Activated naive CD8-positive, alpha-beta T cell treated with anti-CD3 and anti-CD28 coated beads for 36 hours (primary cell): ENCODE measurements around the gene CROCC2. TPM values are rescaled to one million over a fixed set of nuclear protein-coding genes. Genes with fewer than 3 reads are reported as not detected.

Source experiments
- DNase-seq: peaks from one replicate; pipeline ENCODE4 v3.0.0; 2021
- H3K27ac Mint-ChIP-seq: one replicate; pipeline ENCODE4 v1.8.0; 2022; ENCODE audit warnings: mild to moderate bottlenecking, moderate library complexity, mixed read lengths
- H3K27me3 Mint-ChIP-seq: one replicate; pipeline ENCODE4 v1.8.0; 2022; ENCODE audit warnings: mild to moderate bottlenecking, mixed read lengths
- H3K36me3 Mint-ChIP-seq: one replicate; pipeline ENCODE4 v1.8.0; 2021; ENCODE audit warnings: mild to moderate bottlenecking, mixed read lengths
- H3K4me1 Mint-ChIP-seq: one replicate; pipeline ENCODE4 v1.8.0; 2021; ENCODE audit warnings: mixed read lengths
- H3K4me3 Mint-ChIP-seq: one replicate; pipeline ENCODE4 v1.8.0; 2022; ENCODE audit warnings: mild to moderate bottlenecking, moderate library complexity, mixed read lengths
- H3K9me3 Mint-ChIP-seq: one replicate; pipeline ENCODE4 v1.8.0; 2022; ENCODE audit warnings: mixed read lengths
- total RNA-seq, 2 experiments: library from RNA; stranded (reverse); gene quantifications; one replicate each; pipeline ENCODE4 v1.2.3, GENCODE V29; 2021

CROCC2 gene
- total RNA-seq, 2 experiments from 2014 or later = not detected

DNA sequence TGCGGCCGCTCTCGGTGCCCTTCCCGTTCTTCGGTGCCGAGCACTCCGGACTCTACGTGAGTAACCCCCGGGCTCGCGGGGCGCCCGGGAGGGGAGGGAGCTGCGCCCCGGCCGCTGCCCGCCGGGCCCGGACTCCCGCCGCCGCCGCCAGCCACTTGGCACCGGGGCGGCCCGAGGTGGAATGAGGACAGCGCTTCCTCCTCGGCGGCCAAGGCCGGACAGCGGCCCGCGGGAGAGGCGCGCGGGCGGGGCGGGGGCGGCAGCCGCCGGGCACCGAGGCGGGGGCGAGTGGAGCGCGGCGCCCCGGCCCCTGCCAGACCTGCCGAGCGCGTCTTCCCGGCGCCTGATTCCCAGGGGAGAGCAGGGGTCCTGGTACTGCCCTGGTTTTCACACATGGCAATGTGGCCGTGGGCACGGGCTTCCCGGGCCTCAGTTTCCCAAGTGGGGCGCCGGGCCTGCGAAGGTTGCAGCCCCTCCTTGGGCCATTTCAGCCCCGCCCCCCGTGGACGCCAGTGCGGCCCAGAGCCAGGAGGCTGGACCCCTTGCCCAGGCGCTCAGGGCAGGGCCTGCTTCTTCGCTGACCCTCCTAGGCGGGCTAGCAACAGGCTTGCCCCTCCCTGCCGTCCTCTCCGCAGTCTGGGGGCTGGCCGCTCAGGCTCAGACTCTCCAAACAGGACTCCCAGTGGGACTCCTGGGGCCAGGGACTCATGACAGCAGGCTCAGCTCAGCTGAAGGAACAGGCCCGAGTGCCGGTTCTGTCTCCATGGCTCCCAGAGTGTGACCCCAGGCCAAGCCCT is 93.1 kb downstream of the CROCC2 start:
- Mint-ChIP-seq H3K9me3 (peaks cover 7% of the 10 kb centered on the region), H3K36me3 (peaks cover 12% of the 10 kb centered on the region), H3K4me3 (peak overlapping the region; percentile 55), H3K4me1 (peaks cover 16% of the 10 kb centered on the region), H3K27ac (no peak overlapping the region), H3K27me3 (peaks cover 8% of the 10 kb centered on the region)
- no peak for DNase-seq

DNA sequence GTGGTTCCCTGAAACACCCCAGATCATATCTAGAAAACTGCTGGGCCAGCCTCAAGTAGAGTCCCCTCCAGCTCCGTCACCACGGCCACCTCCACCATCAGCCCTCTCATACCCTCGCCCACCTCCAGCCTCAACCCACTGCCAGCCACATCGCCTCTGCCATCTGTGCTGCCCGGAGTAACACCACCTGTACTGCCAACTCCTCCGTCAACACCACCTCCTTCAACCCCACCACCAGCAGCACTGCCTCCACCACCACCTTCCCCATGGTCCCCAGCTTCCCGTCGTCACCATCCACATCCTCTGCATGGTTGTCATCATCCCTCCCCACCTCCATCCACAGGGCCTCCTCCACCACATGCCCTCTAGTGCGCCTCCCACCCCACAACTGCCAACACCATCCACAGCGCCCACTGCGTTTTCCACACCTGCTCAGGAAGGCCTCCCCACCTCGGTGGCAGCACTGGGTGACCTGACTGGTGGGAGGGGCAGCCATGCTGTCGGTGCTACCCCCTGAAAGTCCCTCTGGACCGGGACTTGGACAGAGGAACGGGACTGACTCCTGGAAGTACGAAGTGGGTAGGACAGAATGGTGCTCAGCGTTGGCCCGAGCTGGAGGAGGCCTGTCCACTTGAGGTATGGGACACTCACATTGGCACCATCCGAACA is 93.9 kb downstream of the CROCC2 start:
- Mint-ChIP-seq H3K4me1 (peaks cover 16% of the 10 kb centered on the region), H3K27me3 (peaks cover 8% of the 10 kb centered on the region), H3K36me3 (peaks cover 12% of the 10 kb centered on the region), H3K4me3 (peak overlapping the region; percentile 35), H3K9me3 (peaks cover 7% of the 10 kb centered on the region), H3K27ac (no peak overlapping the region)
- DNase-seq = no peak

GRCh38 chr2:241000831-241001321 is 94.7 kb downstream of the CROCC2 start:
- peaks cover 8% of the 10 kb centered on the region for H3K27me3 Mint-ChIP-seq
- peaks cover 20% of the 10 kb centered on the region for H3K36me3 Mint-ChIP-seq
- H3K4me1 Mint-ChIP-seq = peaks cover 16% of the 10 kb centered on the region
- no peak for DNase-seq
- H3K27ac Mint-ChIP-seq = no peak overlapping the region
- peaks cover 14% of the 10 kb centered on the region for H3K9me3 Mint-ChIP-seq
- H3K4me3 Mint-ChIP-seq = no peak overlapping the region

GRCh38 chr2:241001413-241002274 is 95.5 kb downstream of the CROCC2 start:
- Mint-ChIP-seq H3K36me3 (peaks cover 22% of the 10 kb centered on the region), H3K4me3 (no peak overlapping the region), H3K27ac (no peak overlapping the region), H3K9me3 (peaks cover 18% of the 10 kb centered on the region), H3K27me3 (peaks cover 8% of the 10 kb centered on the region), H3K4me1 (peaks cover 21% of the 10 kb centered on the region)
- no peak for DNase-seq

DNA sequence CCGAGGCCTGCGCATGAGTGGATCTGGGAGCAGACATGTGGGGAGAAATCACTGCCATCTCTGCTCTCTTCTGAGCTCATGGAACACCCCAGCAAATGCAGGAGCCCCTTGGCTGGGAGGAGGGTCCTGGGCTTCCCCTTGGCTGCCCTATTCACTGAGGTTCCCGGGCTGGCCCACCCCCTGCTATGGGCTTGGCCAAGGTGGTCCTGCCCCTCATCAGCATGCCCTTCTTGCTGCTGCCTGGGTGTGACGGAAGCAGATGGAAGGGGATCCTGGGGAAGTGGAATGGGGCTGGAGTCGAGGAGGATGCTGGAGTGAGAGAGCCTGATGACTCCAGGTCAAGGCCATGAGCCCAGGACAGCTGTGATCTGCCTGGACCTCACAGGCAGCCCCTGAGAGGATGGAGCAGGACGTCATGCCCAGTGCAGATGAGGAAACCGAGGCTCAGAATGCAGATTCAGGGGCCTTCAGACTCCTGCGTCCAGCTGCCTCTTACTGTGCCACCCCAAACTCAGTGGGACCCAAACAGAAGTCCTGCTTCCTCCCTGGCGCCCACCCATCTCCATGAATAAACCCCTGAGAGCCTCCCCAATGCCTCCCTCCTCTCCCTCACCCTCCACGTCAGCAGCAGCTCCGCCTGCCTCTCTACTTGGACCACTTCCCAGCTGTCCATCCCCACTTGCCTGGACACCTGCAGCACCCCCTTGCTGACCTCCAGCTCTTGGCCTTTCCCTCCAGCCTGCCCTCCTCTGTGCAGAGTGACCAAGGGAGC is 96.3 kb downstream of the CROCC2 start:
- no peak overlapping the region for H3K4me3 Mint-ChIP-seq
- DNase-seq = no peak
- peaks cover 18% of the 10 kb centered on the region for H3K9me3 Mint-ChIP-seq

DNA sequence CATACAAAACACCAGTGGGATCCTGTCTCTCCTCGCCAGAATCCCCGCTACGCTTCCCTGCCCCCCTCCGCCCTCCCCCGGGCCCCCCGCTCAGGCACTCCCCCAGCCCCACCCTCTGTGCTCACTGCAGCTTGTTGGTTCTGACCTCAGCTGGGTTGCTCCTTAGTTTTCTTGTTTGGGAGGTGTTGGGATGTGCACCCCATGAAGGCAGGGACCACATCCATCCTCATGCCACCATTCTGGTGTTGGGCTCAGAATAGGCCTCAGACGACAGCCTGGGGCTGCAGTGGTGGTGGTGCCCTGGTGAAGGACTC is 96.9 kb downstream of the CROCC2 start:
- no peak overlapping the region for H3K27ac Mint-ChIP-seq
- H3K36me3 Mint-ChIP-seq = peaks cover 22% of the 10 kb centered on the region
- H3K4me1 Mint-ChIP-seq = peaks cover 26% of the 10 kb centered on the region
- H3K27me3 Mint-ChIP-seq = peaks cover 8% of the 10 kb centered on the region
- H3K4me3 Mint-ChIP-seq = no peak overlapping the region
- peaks cover 18% of the 10 kb centered on the region for H3K9me3 Mint-ChIP-seq
- no peak for DNase-seq

More for the DNA sequence above, 96.3 kb downstream of the CROCC2 start:
- no peak overlapping the region for H3K27ac Mint-ChIP-seq
- H3K4me1 Mint-ChIP-seq = peaks cover 25% of the 10 kb centered on the region
- H3K36me3 Mint-ChIP-seq = peaks cover 22% of the 10 kb centered on the region
- peaks cover 8% of the 10 kb centered on the region for H3K27me3 Mint-ChIP-seq

GRCh38 chr2:241003369-241003768 is 97.2 kb downstream of the CROCC2 start:
- H3K4me3 Mint-ChIP-seq = no peak overlapping the region
- no peak for DNase-seq
- H3K36me3 Mint-ChIP-seq = peaks cover 22% of the 10 kb centered on the region
- H3K9me3 Mint-ChIP-seq = peaks cover 18% of the 10 kb centered on the region
- peaks cover 8% of the 10 kb centered on the region for H3K27me3 Mint-ChIP-seq
- H3K4me1 Mint-ChIP-seq = peaks cover 26% of the 10 kb centered on the region
- H3K27ac Mint-ChIP-seq = no peak overlapping the region

DNA sequence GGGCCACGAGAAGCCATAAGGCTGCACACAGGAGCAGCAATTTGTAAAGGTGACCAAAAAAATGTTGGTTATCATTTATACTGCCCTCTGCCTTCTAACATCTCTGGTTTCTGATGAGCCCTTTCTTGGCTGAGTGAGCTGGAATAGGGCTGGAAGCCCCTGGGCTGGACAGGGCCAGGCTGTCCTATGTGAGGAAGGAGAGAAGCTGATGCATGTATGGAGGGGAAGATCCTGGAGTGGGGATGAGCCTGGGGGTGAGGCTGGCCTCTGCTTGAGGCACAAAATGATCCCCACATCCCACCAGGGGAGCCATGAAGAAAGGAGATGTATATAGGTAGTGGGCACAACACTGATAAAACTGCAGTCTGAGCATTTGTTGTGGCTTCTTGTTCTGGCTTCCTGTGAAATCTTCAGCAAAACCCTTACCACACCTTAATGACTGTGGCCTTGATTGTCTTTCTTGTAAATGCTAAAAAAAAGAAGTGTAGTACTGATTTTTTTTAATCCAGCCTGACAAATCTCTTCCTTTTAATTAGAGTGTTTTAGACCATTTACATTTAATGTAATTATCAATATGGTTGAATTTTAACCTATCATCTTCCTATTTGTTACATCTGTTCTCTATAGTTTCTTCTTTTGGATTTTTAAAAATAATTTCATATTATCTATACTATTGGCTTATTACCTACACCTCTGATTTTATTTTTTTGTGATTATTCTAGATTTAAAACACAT is 97.9 kb downstream of the CROCC2 start:
- Mint-ChIP-seq H3K4me1 (peaks cover 29% of the 10 kb centered on the region), H3K9me3 (peaks cover 18% of the 10 kb centered on the region), H3K4me3 (no peak overlapping the region), H3K27me3 (peaks cover 8% of the 10 kb centered on the region), H3K27ac (no peak overlapping the region), H3K36me3 (peaks cover 22% of the 10 kb centered on the region)
- DNase-seq = no peak

DNA sequence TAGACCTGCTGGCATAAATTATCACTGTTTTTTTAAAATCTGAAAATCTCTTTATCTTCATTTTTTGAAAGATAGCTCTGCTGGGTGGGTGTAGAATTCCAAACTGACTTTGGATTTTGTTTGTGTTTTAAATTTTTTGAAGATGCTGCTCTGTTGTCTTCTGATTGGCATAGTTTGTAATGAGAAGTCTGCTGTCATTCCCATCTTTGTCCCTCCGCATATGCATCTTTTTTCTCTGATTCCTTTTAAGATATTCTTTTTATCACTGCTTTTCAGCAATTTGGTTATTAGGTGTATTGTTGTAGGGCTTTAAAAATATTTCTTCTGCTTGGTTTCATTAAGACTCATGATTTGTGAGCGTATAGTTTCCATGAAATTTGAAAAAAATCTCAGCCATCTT is 99.4 kb downstream of the CROCC2 start:
- Mint-ChIP-seq H3K4me1 (peaks cover 36% of the 10 kb centered on the region), H3K36me3 (peaks cover 22% of the 10 kb centered on the region), H3K4me3 (no peak overlapping the region), H3K9me3 (peaks cover 18% of the 10 kb centered on the region), H3K27me3 (no peaks in the 10 kb centered on the region), H3K27ac (no peak overlapping the region)
- no peak for DNase-seq

- Mint-ChIP-seq H3K27me3 (no peaks in the 10 kb centered on the region), H3K36me3 (peaks cover 22% of the 10 kb centered on the region), H3K4me1 (peaks cover 33% of the 10 kb centered on the region), H3K9me3 (peaks cover 18% of the 10 kb centered on the region), H3K4me3 (no peak overlapping the region), H3K27ac (no peak overlapping the region)
- DNase-seq = no peak
Observed at GRCh38 chr2:241006412-241006811, 100.3 kb downstream of the CROCC2 start.

DNA sequence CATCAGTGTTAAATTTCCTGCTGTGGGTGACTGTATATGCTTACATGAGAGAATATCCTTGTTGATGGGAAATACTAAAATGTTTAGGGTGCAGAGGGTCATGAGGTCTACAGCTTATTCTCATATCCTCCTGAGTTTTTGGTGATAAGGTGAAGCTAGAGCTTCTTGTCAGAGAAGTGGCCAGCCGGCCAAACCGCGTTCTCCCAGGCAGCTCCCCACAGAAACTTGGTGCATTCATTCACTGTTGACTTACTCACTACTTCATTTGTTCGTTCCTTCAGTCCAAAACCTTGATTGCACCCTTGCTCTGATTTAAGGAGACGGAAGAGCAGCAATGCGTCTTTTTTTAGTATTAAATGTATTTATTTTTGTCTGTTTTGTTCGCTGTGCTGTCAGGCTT is 101.0 kb downstream of the CROCC2 start:
- Mint-ChIP-seq H3K4me3 (no peak overlapping the region), H3K36me3 (peaks cover 22% of the 10 kb centered on the region), H3K27ac (no peak overlapping the region), H3K4me1 (peaks cover 32% of the 10 kb centered on the region), H3K9me3 (peaks cover 18% of the 10 kb centered on the region), H3K27me3 (no peaks in the 10 kb centered on the region)
- DNase-seq = no peak

- DNase-seq = no peak
Observed at GRCh38 chr2:241007880-241008710, 102.0 kb downstream of the CROCC2 start.

DNA sequence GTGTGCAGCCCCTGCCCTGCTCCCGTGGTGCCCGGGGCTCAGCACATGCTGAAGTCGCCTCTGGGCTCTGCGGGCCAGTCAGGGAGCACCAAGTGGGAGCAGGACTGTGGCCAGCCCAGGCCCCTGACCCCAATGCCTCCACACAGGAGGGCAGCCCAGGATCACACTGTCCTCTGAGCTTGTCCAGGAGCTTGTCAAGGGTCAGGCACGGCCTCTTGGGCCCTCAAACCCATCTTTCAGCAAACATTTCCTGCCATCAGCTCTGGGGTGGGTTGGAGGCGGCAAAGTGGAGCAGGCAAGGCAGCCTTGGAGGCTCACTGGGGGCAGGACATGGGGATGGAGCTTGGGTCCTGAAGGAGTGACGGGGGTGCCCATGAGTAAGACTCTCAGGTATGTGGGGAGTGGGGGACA is 102.6 kb downstream of the CROCC2 start:
- no peaks in the 10 kb centered on the region for H3K27me3 Mint-ChIP-seq
- peaks cover 15% of the 10 kb centered on the region for H3K36me3 Mint-ChIP-seq
- H3K4me1 Mint-ChIP-seq = peaks cover 37% of the 10 kb centered on the region
- H3K9me3 Mint-ChIP-seq = peaks cover 16% of the 10 kb centered on the region
- H3K4me3 Mint-ChIP-seq = no peak overlapping the region
- no peak for DNase-seq
- peak overlapping the region; percentile 82 for H3K27ac Mint-ChIP-seq

More at GRCh38 chr2:241007880-241008710, 102.0 kb downstream of the CROCC2 start:
- Mint-ChIP-seq H3K9me3 (peaks cover 18% of the 10 kb centered on the region), H3K36me3 (peaks cover 21% of the 10 kb centered on the region), H3K4me3 (no peak overlapping the region), H3K4me1 (peaks cover 37% of the 10 kb centered on the region), H3K27ac (peak overlapping the region; percentile 54), H3K27me3 (no peaks in the 10 kb centered on the region)
